Neural cell (in vitro differentiated cells): ENCODE results near the gene S100P. TPM values are rescaled to one million over a fixed set of nuclear protein-coding genes. Genes with fewer than 3 reads are reported as not detected.

ENCODE experiments used
- H2AFZ ChIP-seq: fragments of 200-600, 300-800 bp; sonication (generic), shearing (Covaris generic); 2 replicates; pipeline ENCODE4 v1.6.0; 2014; ENCODE audit warnings: low read depth, mild to moderate bottlenecking, antibody characterized with exemption, low read length, moderate library complexity
- H3F3A ChIP-seq: fragments of 200-600 bp; shearing (Covaris generic); 2 replicates; pipeline ENCODE4 v1.6.1; 2016; ENCODE audit warnings: mild to moderate bottlenecking, moderate library complexity, mixed read lengths, antibody characterized with exemption, low read length; ENCODE audit not compliant: insufficient read depth, poor library complexity, severe bottlenecking
- H3K27ac ChIP-seq: fragments of 200-600, 300-800 bp; sonication (generic), shearing (Covaris generic); 2 replicates; pipeline ENCODE4 v1.5.1; 2014; ENCODE audit warnings: mild to moderate bottlenecking, low read length, moderate library complexity
- H3K27me3 ChIP-seq: fragments of 300-800, 200-600 bp; sonication (generic), shearing (Covaris generic); 2 replicates; pipeline ENCODE4 v1.6.0; 2014; ENCODE audit warnings: mild to moderate bottlenecking, low read depth, low read length, moderate library complexity; ENCODE audit not compliant: insufficient read depth
- H3K36me3 ChIP-seq: fragments of 300-800, 200-600 bp; sonication (generic), shearing (Covaris generic); 2 replicates; pipeline ENCODE4 v1.5.1; 2014; ENCODE audit warnings: mild to moderate bottlenecking, antibody characterized with exemption, low read length, moderate library complexity; ENCODE audit not compliant: insufficient read depth
- H3K4me2 ChIP-seq: fragments of 300-800, 200-600 bp; sonication (generic), shearing (Covaris generic); 2 replicates; pipeline ENCODE4 v1.6.0; 2014; ENCODE audit warnings: mild to moderate bottlenecking, low read length
- H3K4me3 ChIP-seq: fragments of 300-800, 200-600 bp; sonication (generic), shearing (Covaris generic); 2 replicates; pipeline ENCODE4 v1.5.1; 2014; ENCODE audit warnings: mild to moderate bottlenecking, low read length, moderate library complexity
- H3K79me2 ChIP-seq: fragments of 200-600 bp; shearing (Covaris generic); replicated peaks from 2 replicates; pipeline ENCODE4 v1.6.0; 2014; ENCODE audit warnings: mild to moderate bottlenecking, low read length, moderate library complexity; ENCODE audit not compliant: insufficient read depth
- H3K9ac ChIP-seq: fragments of 300-800, 200-600 bp; sonication (generic), shearing (Covaris generic); 2 replicates; pipeline ENCODE4 v1.6.1; 2016; ENCODE audit warnings: mild to moderate bottlenecking, low read length, mixed read lengths
- H3K9me2 ChIP-seq: fragments of 200-600 bp; shearing (Covaris generic); 2 replicates; pipeline ENCODE4 v1.6.1; 2016; ENCODE audit warnings: mild to moderate bottlenecking, low read length, mixed read lengths; ENCODE audit not compliant: insufficient read depth
- H3K9me3 ChIP-seq: fragments of 200-600, 300-800 bp; sonication (generic), shearing (Covaris generic); 2 replicates; pipeline ENCODE4 v1.6.1; 2016; ENCODE audit warnings: mild to moderate bottlenecking, mixed run types, low read length, moderate library complexity, mixed read lengths
- H4K20me1 ChIP-seq: fragments of 200-600 bp; shearing (Covaris generic); 2 replicates; pipeline ENCODE4 v1.6.1; 2016; ENCODE audit warnings: mild to moderate bottlenecking, mixed run types; ENCODE audit not compliant: insufficient read depth
- CTCF ChIP-seq: fragments of 450-650 bp; IDR thresholded peaks from 2 replicates; pipeline ENCODE4 v1.5.1; 2014; ENCODE audit warnings: antibody characterized with exemption, mild to moderate bottlenecking, moderate library complexity; ENCODE audit not compliant: poor library complexity, severe bottlenecking
- EP300 ChIP-seq: fragments of 450-650 bp; conservative IDR thresholded peaks from 2 replicates; pipeline ENCODE4 v1.6.1; 2014; ENCODE audit warnings: antibody characterized with exemption, mild to moderate bottlenecking, moderate library complexity; ENCODE audit not compliant: poor library complexity, severe bottlenecking
- EZH2 ChIP-seq: fragments of 200-600, 300-800 bp; shearing (Covaris generic), sonication (generic); IDR thresholded peaks from 2 replicates; pipeline ENCODE4 v1.6.1; 2014; ENCODE audit warnings: antibody characterized with exemption, low read length, borderline replicate concordance, mild to moderate bottlenecking; ENCODE audit not compliant: insufficient read depth, poor library complexity, severe bottlenecking
- MXI1 ChIP-seq: fragments of 450-650 bp; conservative IDR thresholded peaks from 2 replicates; pipeline ENCODE4 v1.6.1; 2014; ENCODE audit warnings: antibody characterized with exemption, mild to moderate bottlenecking; ENCODE audit not compliant: poor library complexity, severe bottlenecking
- POLR2AphosphoS5 ChIP-seq: IDR thresholded peaks from 2 replicates; pipeline ENCODE4 v1.6.1; 2012
- RAD21 ChIP-seq: fragments of 450-650 bp; conservative IDR thresholded peaks from 2 replicates; pipeline ENCODE4 v1.6.1; 2014; ENCODE audit warnings: antibody characterized with exemption, mild to moderate bottlenecking, moderate library complexity
- REST ChIP-seq: IDR thresholded peaks from 2 replicates; pipeline ENCODE4 v1.6.1; 2012; ENCODE audit warnings: borderline replicate concordance
- SMC3 ChIP-seq: fragments of 450-650 bp; conservative IDR thresholded peaks from 2 replicates; pipeline ENCODE4 v1.6.1; 2014; ENCODE audit warnings: antibody characterized with exemption, mild to moderate bottlenecking, moderate library complexity; ENCODE audit not compliant: poor library complexity
- TAF1 ChIP-seq: IDR thresholded peaks from 2 replicates; pipeline ENCODE4 v1.6.1; 2012; ENCODE audit warnings: low read depth
- polyA plus RNA-seq: library from polyadenylated mRNA; depleted of rRNA; stranded (reverse); fragments of >200 nt; gene quantifications from 2 replicates; pipeline ENCODE4 v1.2.3, GENCODE V29; 2014

The S100P gene
- polyA plus RNA-seq, 1 donor from 2014 or later, result not detected

GRCh38 chr4:6692379-6692778 lies 1.3 kb upstream of the S100P start:
- Histone ChIP-seq H3K27ac (no peak overlapping the region), H2AFZ (no peak overlapping the region), H3F3A (no peaks in the 10 kb centered on the region), H3K9ac (no peak overlapping the region), H3K27me3 (no peaks in the 10 kb centered on the region), H3K4me3 (no peak overlapping the region), H3K36me3 (no peaks in the 10 kb centered on the region), H3K9me2 (no peaks in the 10 kb centered on the region), H3K9me3 (no peaks in the 10 kb centered on the region), H4K20me1 (no peaks in the 10 kb centered on the region), H3K4me2 (no peak overlapping the region), H3K79me2 (no peaks in the 10 kb centered on the region)
- TF ChIP-seq EZH2, result no peak
- TF ChIP-seq MXI1, result no peak
- no peak for TF ChIP-seq CTCF
- TF ChIP-seq POLR2AphosphoS5, result no peak
- TF ChIP-seq TAF1, result no peak
- no peak for TF ChIP-seq RAD21
- TF ChIP-seq SMC3, result no peak
- no peak for TF ChIP-seq EP300
- no peak for TF ChIP-seq REST

- Histone ChIP-seq H3K4me2 (no peak overlapping the region), H3K27ac (no peak overlapping the region), H3K9ac (no peak overlapping the region), H3K9me2 (no peaks in the 10 kb centered on the region), H3K36me3 (no peaks in the 10 kb centered on the region), H4K20me1 (no peaks in the 10 kb centered on the region), H2AFZ (no peak overlapping the region), H3K79me2 (no peaks in the 10 kb centered on the region), H3K27me3 (no peaks in the 10 kb centered on the region), H3K4me3 (no peak overlapping the region), H3K9me3 (no peaks in the 10 kb centered on the region), H3F3A (no peaks in the 10 kb centered on the region)
- TF ChIP-seq REST, result no peak
- TF ChIP-seq MXI1, result no peak
- no peak for TF ChIP-seq RAD21
- no peak for TF ChIP-seq POLR2AphosphoS5
- TF ChIP-seq TAF1, result no peak
- no peak for TF ChIP-seq CTCF
- no peak for TF ChIP-seq EZH2
- TF ChIP-seq EP300, result no peak
- TF ChIP-seq SMC3, result no peak
These were observed 872 bp upstream of the S100P start for GRCh38 chr4:6692806-6693205.
